Measurements from ENCODE around the gene PTPRN2.
"Not testable (repeated sequence)": the region's sequence is repeated elsewhere in the genome, so short reads cannot be mapped to it uniquely, and the experiment has no call there.

DNA sequence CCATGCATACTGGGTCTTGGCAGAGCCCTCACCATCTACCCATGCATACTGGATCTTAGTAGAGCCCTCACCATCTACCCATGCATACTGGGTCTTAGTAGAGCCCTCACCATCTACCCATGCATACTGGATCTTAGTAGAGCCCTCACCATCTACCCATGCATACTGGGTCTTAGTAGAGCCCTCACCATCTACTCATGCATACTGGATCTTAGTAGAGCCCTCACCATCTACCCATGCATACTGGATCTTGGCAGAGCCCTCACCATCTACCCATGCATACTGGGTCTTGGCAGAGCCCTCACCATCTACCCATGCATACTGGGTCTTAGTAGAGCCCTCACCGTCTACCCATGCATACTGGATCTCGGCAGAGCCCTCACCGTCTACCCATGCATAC, 890.3 kb downstream of the PTPRN2 start:
- TF ChIP-seq, protein P1, sequence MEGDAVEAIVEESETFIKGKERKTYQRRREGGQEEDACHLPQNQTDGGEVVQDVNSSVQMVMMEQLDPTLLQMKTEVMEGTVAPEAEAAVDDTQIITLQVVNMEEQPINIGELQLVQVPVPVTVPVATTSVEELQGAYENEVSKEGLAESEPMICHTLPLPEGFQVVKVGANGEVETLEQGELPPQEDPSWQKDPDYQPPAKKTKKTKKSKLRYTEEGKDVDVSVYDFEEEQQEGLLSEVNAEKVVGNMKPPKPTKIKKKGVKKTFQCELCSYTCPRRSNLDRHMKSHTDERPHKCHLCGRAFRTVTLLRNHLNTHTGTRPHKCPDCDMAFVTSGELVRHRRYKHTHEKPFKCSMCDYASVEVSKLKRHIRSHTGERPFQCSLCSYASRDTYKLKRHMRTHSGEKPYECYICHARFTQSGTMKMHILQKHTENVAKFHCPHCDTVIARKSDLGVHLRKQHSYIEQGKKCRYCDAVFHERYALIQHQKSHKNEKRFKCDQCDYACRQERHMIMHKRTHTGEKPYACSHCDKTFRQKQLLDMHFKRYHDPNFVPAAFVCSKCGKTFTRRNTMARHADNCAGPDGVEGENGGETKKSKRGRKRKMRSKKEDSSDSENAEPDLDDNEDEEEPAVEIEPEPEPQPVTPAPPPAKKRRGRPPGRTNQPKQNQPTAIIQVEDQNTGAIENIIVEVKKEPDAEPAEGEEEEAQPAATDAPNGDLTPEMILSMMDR (IDR thresholded peaks at IDR 0.05), result not testable (repeated sequence)
- not testable (repeated sequence) for TF ChIP-seq POLR2A, EP300 (IDR thresholded peaks at IDR 0.05)
